Measurements from ENCODE around the gene MCEMP1.

DNA sequence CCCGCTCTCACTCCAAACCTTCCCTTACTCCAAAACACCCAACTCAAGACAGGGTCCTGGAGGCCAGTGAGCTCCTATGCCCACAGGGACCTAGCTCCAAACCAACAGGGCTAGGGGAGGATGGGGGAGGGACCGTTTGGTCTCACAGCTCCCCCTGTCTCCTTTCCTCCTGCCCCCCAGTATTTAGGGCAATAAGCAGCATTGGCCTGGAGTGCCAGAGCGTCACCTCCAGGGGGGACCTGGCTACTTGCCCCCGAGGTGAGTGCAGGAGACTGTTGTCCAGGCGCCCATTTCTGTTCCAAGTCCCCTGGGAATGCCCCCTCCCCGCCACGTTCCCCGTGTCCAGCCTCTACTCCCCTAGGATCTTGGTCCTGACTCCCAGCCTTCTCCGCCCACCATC, 7.2 kb upstream of the MCEMP1 start:
- no peak for TF ChIP-seq EZH2 (IDR thresholded peaks at IDR 0.05)
- TF ChIP-seq, protein P1, sequence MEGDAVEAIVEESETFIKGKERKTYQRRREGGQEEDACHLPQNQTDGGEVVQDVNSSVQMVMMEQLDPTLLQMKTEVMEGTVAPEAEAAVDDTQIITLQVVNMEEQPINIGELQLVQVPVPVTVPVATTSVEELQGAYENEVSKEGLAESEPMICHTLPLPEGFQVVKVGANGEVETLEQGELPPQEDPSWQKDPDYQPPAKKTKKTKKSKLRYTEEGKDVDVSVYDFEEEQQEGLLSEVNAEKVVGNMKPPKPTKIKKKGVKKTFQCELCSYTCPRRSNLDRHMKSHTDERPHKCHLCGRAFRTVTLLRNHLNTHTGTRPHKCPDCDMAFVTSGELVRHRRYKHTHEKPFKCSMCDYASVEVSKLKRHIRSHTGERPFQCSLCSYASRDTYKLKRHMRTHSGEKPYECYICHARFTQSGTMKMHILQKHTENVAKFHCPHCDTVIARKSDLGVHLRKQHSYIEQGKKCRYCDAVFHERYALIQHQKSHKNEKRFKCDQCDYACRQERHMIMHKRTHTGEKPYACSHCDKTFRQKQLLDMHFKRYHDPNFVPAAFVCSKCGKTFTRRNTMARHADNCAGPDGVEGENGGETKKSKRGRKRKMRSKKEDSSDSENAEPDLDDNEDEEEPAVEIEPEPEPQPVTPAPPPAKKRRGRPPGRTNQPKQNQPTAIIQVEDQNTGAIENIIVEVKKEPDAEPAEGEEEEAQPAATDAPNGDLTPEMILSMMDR (IDR thresholded peaks at IDR 0.05) = no peak

Data from neural progenitor cell (in vitro differentiated cells).